GM23248 (cell line): ENCODE data around the gene GRB10. TPM values are rescaled to one million over a fixed set of nuclear protein-coding genes. Genes with fewer than 3 reads are reported as not detected.

Experiments used
- DNase-seq: peaks from one replicate; pipeline ENCODE4 v3.0.0-alpha.2; 2015
- H2AFZ ChIP-seq: fragments of 200-600 bp; sonication (generic); 2 replicates; pipeline ENCODE4 v1.6.1; 2016; ENCODE audit warnings: antibody characterized with exemption
- H3F3A ChIP-seq: fragments of 200-600 bp; sonication (generic); 2 replicates; pipeline ENCODE4 v1.6.1; 2016; ENCODE audit warnings: mild to moderate bottlenecking, antibody characterized with exemption, mixed run types; ENCODE audit not compliant: insufficient read depth
- H3K27ac ChIP-seq: fragments of 200-600 bp; sonication (generic); 2 replicates; pipeline ENCODE4 v1.5.1; 2016; ENCODE audit warnings: mild to moderate bottlenecking
- H3K27me3 ChIP-seq: fragments of 200-600 bp; sonication (generic); replicated peaks from 2 replicates; pipeline ENCODE4 v1.6.1; 2016; ENCODE audit warnings: mild to moderate bottlenecking; ENCODE audit not compliant: insufficient read depth
- H3K36me3 ChIP-seq: fragments of 200-600 bp; sonication (generic); 2 replicates; pipeline ENCODE4 v1.6.1; 2016; ENCODE audit warnings: low read depth, mild to moderate bottlenecking
- H3K4me1 ChIP-seq: fragments of 200-600 bp; sonication (generic); 2 replicates; pipeline ENCODE4 v1.6.1; 2016; ENCODE audit warnings: mild to moderate bottlenecking; ENCODE audit not compliant: insufficient read depth
- H3K4me2 ChIP-seq: fragments of 200-600 bp; sonication (generic); one replicate; pipeline ENCODE4 v1.6.1; 2016; ENCODE audit warnings: mild to moderate bottlenecking; ENCODE audit not compliant: unreplicated experiment
- H3K4me3 ChIP-seq: fragments of 200-600 bp; sonication (generic); 2 replicates; pipeline ENCODE4 v1.5.1; 2016; ENCODE audit warnings: mild to moderate bottlenecking
- H3K79me2 ChIP-seq: fragments of 200-600 bp; sonication (generic); 2 replicates; pipeline ENCODE4 v1.6.1; 2016; ENCODE audit warnings: mild to moderate bottlenecking; ENCODE audit not compliant: insufficient read depth
- H3K9ac ChIP-seq: fragments of 200-600 bp; sonication (generic); 2 replicates; pipeline ENCODE4 v1.6.1; 2016; ENCODE audit warnings: mild to moderate bottlenecking
- H3K9me2 ChIP-seq: fragments of 200-600 bp; sonication (generic); 2 replicates; pipeline ENCODE4 v1.6.1; 2016; ENCODE audit warnings: mixed run types, mild to moderate bottlenecking, moderate library complexity; ENCODE audit not compliant: insufficient read depth
- H3K9me3 ChIP-seq: fragments of 200-600 bp; sonication (generic); one replicate; pipeline ENCODE4 v1.6.1; 2017; ENCODE audit warnings: low read depth
- H4K20me1 ChIP-seq: fragments of 200-600 bp; sonication (generic); 2 replicates; pipeline ENCODE4 v1.6.0; 2016; ENCODE audit not compliant: insufficient read depth
- EZH2 ChIP-seq: fragments of 200-600 bp; sonication (generic); IDR thresholded peaks from 2 replicates; pipeline ENCODE4 v1.6.1; 2018; ENCODE audit warnings: antibody characterized with exemption, mild to moderate bottlenecking; ENCODE audit not compliant: insufficient read depth, poor library complexity, severe bottlenecking
- EZH2phosphoT487 ChIP-seq: fragments of 200-600 bp; sonication (generic); IDR thresholded peaks from 2 replicates; pipeline ENCODE4 v1.6.1; 2018; ENCODE audit warnings: antibody characterized with exemption, moderate library complexity, mild to moderate bottlenecking, low read depth; ENCODE audit not compliant: insufficient read depth
- WGBS, 2 experiments: methylation state at CpG; one replicate each; pipeline ENCODE4 v1.1.6; 2015 to 2017; ENCODE audit warnings: low lambda C conversion rate in 2 of 2, low coverage in 1 of 2; ENCODE audit errors: missing lambda C conversion rate in 2 of 2; 5-methylcytosine and 5-hydroxymethylcytosine counted together
- in situ Hi-C: fragments of 300-500 bp; cut with MboI; formaldehyde crosslinking; loops from 2 replicates; pipeline ENCODE4 v1.15.0; 2020
- polyA plus RNA-seq: library from polyadenylated mRNA; unstranded; fragments of >200 nt; fragmentation: Nextera tagmentation; extraction: Ambion mirVana; gene quantifications from 2 replicates; pipeline ENCODE4 v1.2.1, GENCODE V29; 2016
- total RNA-seq: library from RNA; depleted of rRNA; stranded (reverse); fragments of >200 nt; shearing (Covaris generic); gene quantifications from 2 replicates; pipeline ENCODE4 v1.2.3, GENCODE V29; 2014

Gene GRB10
- total and polyA plus RNA-seq, 2 experiments from 2014 or later = 12.9 to 25.9 TPM

GRCh38 chr7:50795253-50795652, 12.6 kb upstream of the GRB10 start:
- TF ChIP-seq EZH2phosphoT487 = no peak
- no peak for TF ChIP-seq EZH2
- Histone ChIP-seq H3K4me3 (no peak overlapping the region), H3K4me1 (peaks cover 17% of the 10 kb centered on the region), H3K9me3 (no peaks in the 10 kb centered on the region), H3K4me2 (no peak overlapping the region), H3K9me2 (no peaks in the 10 kb centered on the region), H3K27me3 (peaks cover 3% of the 10 kb centered on the region; the same call in 1 of the 2 replicates), H2AFZ (no peak overlapping the region), H3K27ac (no peak overlapping the region), H3K9ac (no peak overlapping the region), H3K36me3 (no peaks in the 10 kb centered on the region), H3F3A (peaks cover 26% of the 10 kb centered on the region), H3K79me2 (peaks cover 20% of the 10 kb centered on the region), H4K20me1 (no peaks in the 10 kb centered on the region)
- no peak for DNase-seq
- 56 to 69% methylated on average over 2 of the region's 2 CpGs for WGBS, 2 experiments
- in situ Hi-C loops = loop anchor here (10.0 kb wide), 1 partner anchor 340 kb away; no protein-coding TSS in a partner anchor

DNA sequence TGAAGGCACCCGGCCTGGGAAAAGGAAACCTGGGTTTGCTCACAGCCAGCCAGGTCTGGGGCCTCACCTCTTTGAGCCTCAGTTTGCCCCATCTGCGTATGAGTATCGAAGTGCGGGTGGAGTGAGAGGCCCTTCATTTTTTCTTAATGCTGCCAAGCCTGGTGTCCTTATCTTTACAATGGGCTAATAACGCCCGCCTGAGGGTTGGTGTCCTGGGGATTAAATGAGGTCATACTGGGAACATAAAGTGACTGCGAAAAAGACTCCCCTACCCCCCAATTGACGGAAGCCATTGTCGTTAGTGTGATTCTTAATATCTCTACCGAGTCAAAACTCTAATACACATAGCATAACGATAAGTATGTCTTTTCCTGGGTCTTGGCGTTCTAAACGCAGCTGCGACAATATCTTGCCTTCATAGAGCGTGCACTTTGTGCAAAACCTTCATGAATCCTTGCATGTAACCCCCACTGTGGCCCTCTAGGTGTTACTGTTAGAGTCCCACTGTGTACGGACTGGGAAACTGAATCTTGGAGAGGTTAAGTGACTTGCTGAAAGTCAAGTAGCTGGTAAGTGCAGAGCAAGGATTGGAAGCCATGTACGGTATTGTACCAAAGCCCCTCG, 11.4 kb upstream of the GRB10 start:
- TF ChIP-seq EZH2 = no peak
- TF ChIP-seq EZH2phosphoT487 = no peak
- Histone ChIP-seq H3K27ac (no peak overlapping the region), H3K9me2 (no peaks in the 10 kb centered on the region), H3K9ac (peak overlapping the region; percentile 50; the same call in 1 of the 2 replicates), H2AFZ (peak overlapping the region; percentile 74), H3K4me3 (peak overlapping the region; percentile 64), H3K4me1 (peaks cover 18% of the 10 kb centered on the region), H4K20me1 (peaks cover 7% of the 10 kb centered on the region; the same call in 1 of the 2 replicates), H3F3A (peaks cover 26% of the 10 kb centered on the region), H3K36me3 (no peaks in the 10 kb centered on the region), H3K79me2 (peaks cover 31% of the 10 kb centered on the region), H3K9me3 (no peaks in the 10 kb centered on the region), H3K4me2 (peak overlapping the region; percentile 49), H3K27me3 (no peaks in the 10 kb centered on the region)
- no peak for DNase-seq
- in situ Hi-C loops = loop anchor here (10.0 kb wide), 1 partner anchor 341 kb away; no protein-coding TSS in a partner anchor
- 77 to 79% methylated on average over 18 of the region's 18 CpGs for WGBS, 2 experiments

DNA sequence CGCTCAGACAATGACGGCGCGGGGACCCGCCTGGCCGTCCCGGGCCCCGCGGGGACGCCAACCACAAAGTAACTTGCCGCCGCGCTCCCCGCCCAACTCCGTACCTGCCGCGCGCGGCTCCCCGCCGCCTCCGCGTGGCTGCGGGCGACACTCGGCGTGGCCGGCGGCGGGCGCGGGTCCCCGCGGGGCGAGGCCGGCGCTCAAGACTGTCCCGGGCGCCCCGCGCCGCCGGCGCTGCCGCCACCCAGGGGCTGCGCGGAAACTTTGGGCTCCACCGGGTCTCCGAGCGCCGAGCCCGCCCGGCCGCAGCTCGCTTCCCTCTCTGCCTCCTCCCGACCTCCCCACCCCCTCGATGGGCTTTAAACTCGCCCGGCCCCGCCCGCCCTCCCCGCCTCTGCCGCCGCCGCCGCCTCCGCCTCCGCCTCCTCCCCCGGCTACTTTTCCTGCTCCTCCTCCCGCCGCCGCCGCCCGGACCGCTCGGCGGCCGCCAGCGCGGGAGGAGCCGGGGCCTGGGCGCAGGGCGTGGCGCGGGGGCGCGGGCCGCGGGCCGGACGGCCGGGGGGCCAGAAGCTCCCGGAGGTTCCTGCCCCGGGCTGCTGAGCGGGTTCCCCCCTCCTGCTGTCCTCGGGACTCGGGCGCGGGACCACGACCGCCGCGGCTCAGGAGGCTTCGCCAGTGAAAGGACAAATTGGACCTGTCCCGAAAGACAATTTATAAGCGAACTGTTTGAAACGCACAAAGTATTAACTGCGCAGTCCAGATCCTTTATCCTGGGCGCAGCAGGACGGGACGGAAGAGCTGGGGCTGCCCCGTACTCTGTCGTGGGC, 10.6 kb upstream of the GRB10 start:
- Histone ChIP-seq H3K9me2 (no peaks in the 10 kb centered on the region), H3F3A (peaks cover 26% of the 10 kb centered on the region), H3K27ac (no peak overlapping the region), H3K9ac (peak overlapping the region; percentile 50; the same call in 1 of the 2 replicates), H3K79me2 (peaks cover 39% of the 10 kb centered on the region), H3K27me3 (no peaks in the 10 kb centered on the region), H3K4me3 (peak overlapping the region; percentile 83), H3K4me2 (peak overlapping the region; percentile 49), H3K36me3 (no peaks in the 10 kb centered on the region), H3K9me3 (no peaks in the 10 kb centered on the region), H4K20me1 (peaks cover 8% of the 10 kb centered on the region; the same call in 1 of the 2 replicates), H3K4me1 (peaks cover 18% of the 10 kb centered on the region), H2AFZ (peak overlapping the region; percentile 74)
- 1% methylated on average over 62 to 88 of the region's 113 CpGs for WGBS, 2 experiments
- DNase-seq = peak; percentile 75
- in situ Hi-C loops = loop anchor here (10.0 kb wide), 1 partner anchor 341 kb away; no protein-coding TSS in a partner anchor
- TF ChIP-seq EZH2 (no peak), EZH2phosphoT487 (no peak)

DNA sequence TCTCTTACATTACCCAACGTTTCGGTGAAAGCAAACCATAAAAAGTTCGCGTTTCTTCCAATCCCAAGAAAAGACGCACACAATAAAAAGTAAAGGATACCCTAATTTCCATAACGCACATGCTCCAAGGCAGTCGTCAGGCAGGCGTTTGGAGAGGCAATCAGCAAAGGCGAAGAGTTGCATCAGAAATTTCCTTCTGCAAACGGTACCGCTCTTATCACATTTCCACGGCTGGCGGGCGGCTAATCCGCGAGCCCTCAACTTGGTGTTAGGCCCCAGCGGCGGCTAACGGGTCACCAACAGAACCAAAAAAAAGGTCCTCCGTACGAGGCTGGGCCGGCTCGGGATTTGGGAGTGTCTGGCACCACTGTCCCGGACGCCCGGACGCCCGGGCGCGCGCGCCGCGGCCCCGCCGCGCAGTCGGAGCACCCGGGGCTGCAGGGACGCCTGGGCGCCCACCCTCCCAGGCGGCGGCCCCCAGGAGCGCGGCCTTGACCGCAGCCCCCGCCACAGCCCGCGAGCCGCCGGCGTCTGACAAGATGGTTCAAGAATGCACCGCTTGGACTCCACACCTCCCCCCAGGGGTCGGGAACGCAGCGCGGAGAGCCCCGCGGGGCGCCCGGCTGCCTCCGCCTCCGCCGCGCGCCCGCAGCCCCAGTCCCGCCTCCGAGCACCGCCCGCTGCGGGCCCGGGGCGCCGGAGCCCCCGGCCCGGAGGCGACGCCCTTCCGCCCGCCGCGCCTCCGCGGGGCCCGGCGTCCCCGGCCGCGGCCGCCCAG, 9.8 kb upstream of the GRB10 start:
- H3K79me2 ChIP-seq = peaks cover 47% of the 10 kb centered on the region
- H3K9me3 ChIP-seq = no peaks in the 10 kb centered on the region
- no peaks in the 10 kb centered on the region for H3K27me3 ChIP-seq
- no peaks in the 10 kb centered on the region for H3K36me3 ChIP-seq
- whole genome bisulfite sequencing, 2 experiments = 2 to 3% methylated on average over 42 to 74 of the region's 91 CpGs
- no peaks in the 10 kb centered on the region for H3K9me2 ChIP-seq
- peak overlapping the region; percentile 74 for H2AFZ ChIP-seq
- TF ChIP-seq EZH2phosphoT487 (no peak), EZH2 (no peak)
- peak overlapping the region; percentile 100 for H3K4me2 ChIP-seq
- H3K9ac ChIP-seq = peak overlapping the region; percentile 79
- peak overlapping the region; percentile 61 for H3K27ac ChIP-seq
- H3F3A ChIP-seq = peaks cover 26% of the 10 kb centered on the region
- DNase-seq = peak; percentile 69
- H3K4me3 ChIP-seq = peak overlapping the region; percentile 83
- H3K4me1 ChIP-seq = peaks cover 18% of the 10 kb centered on the region
- in situ Hi-C loops = loop anchor here (10.0 kb wide), 1 partner anchor 342 kb away; no protein-coding TSS in a partner anchor
- peaks cover 11% of the 10 kb centered on the region; the same call in 1 of the 2 replicates for H4K20me1 ChIP-seq
